Vein endothelial cell (primary cell): ENCODE data around the gene MAP9. TPM values are rescaled to one million over a fixed set of nuclear protein-coding genes. Genes with fewer than 3 reads are reported as not detected.

Experiments
- small RNA-seq: library from RNA; depleted of rRNA; stranded (forward); fragments of <200 nt; gene quantifications from one replicate; pipeline ENCODE3, GENCODE V24; 2012
- total RNA-seq: library from RNA; depleted of rRNA; stranded (reverse); fragments of >200 nt; gene quantifications from 2 replicates; pipeline ENCODE4 v1.2.3, GENCODE V29; 2012

MAP9 gene
- 0.33 and 0.48 TPM in 2 replicates for total RNA-seq

GRCh38 chr4:155376387-155377268 lies at the start of gene MAP9:
Gene MAP9, minus strand, starts transcription at chr4:155376965. Its CDS starts 1,115 bp downstream, at chr4:155375850.

Small RNA genes lying within 50 kb of the gene (small RNA-seq; reads per million reads assigned to genes)
- gene AC097467.4 (not detected), gene YWHAEP4 (not detected)

Other genes starting within 250 kb of the MAP9 start
- not detected in 2 replicates for gene NPY2R, start 168.3 kb downstream of the MAP9 start, total RNA-seq